ENCODE results near the gene A4GNT.
"Not testable (repeated sequence)": the region's sequence is repeated elsewhere in the genome, so short reads cannot be mapped to it uniquely, and the experiment has no call there.

The A4GNT gene

GRCh38 chr3:138132239-138132638, at the start of gene A4GNT:
Gene A4GNT (minus strand): TSS chr3:138132390. CDS start chr3:138131256, 1,134 bp downstream.
- DNase-seq (ENCODE audit: low read depth in 2 of 2), result no peak

- no peak for DNase-seq (ENCODE audit: low read depth in 2 of 2)
These were observed 48.3 kb upstream of the A4GNT start for GRCh38 chr3:138180375-138181029.

- DNase-seq (ENCODE audit: low read depth in 2 of 2), result peak; percentile 58 to 68
These were observed 42.4 kb upstream of the A4GNT start, which contains the start of gene DBR1 for GRCh38 chr3:138174421-138175131. Gene DBR1 (minus strand): TSS chr3:138174921. CDS start chr3:138174795, 126 bp downstream.

GRCh38 chr3:138173769-138174420, 41.7 kb upstream of the A4GNT start:
- no peak for DNase-seq (ENCODE audit: low read depth in 2 of 2)

- DNase-seq (ENCODE audit: low read depth in 2 of 2), result no peak
These were observed 40.4 kb upstream of the A4GNT start for GRCh38 chr3:138172625-138173024.

- DNase-seq (ENCODE audit: low read depth in 2 of 2), result no peak
These were observed 32.9 kb upstream of the A4GNT start for GRCh38 chr3:138165061-138165460.

GRCh38 chr3:138157743-138158142, 25.6 kb upstream of the A4GNT start:
- DNase-seq (ENCODE audit: low read depth in 2 of 2), result no peak

- no peak for DNase-seq (ENCODE audit: low read depth in 2 of 2)
These were observed 22.3 kb upstream of the A4GNT start for GRCh38 chr3:138154534-138154933.

- no peak for DNase-seq (ENCODE audit: low read depth in 2 of 2)
These were observed 16.3 kb upstream of the A4GNT start for GRCh38 chr3:138148503-138148902.

- not testable (repeated sequence) for DNase-seq (ENCODE audit: low read depth in 2 of 2)
These were observed 10.0 kb upstream of the A4GNT start for GRCh38 chr3:138142181-138142580.

- DNase-seq (ENCODE audit: low read depth in 2 of 2), result no peak
These were observed 8.8 kb upstream of the A4GNT start for GRCh38 chr3:138140940-138141339.

GRCh38 chr3:138139691-138140090, 7.5 kb upstream of the A4GNT start:
- no peak for DNase-seq (ENCODE audit: low read depth in 2 of 2)

GRCh38 chr3:138137861-138138260, 5.7 kb upstream of the A4GNT start:
- DNase-seq (ENCODE audit: low read depth in 2 of 2), result no peak

- no peak for DNase-seq (ENCODE audit: low read depth in 2 of 2)
These were observed 4.0 kb upstream of the A4GNT start for GRCh38 chr3:138136201-138136600.

GRCh38 chr3:138135833-138136194, 3.6 kb upstream of the A4GNT start:
- DNase-seq (ENCODE audit: low read depth in 2 of 2), result no peak

- DNase-seq (ENCODE audit: low read depth in 2 of 2), result no peak
These were observed 3.1 kb upstream of the A4GNT start for GRCh38 chr3:138135146-138135832.

- DNase-seq (ENCODE audit: low read depth in 2 of 2), result no peak
These were observed 4.4 kb downstream of the A4GNT start for GRCh38 chr3:138127636-138128365.

GRCh38 chr3:138125548-138126221, 6.5 kb downstream of the A4GNT start:
- DNase-seq (ENCODE audit: low read depth in 2 of 2), result no peak

GRCh38 chr3:138124706-138125355, 7.4 kb downstream of the A4GNT start:
- DNase-seq (ENCODE audit: low read depth in 2 of 2), result no peak

GRCh38 chr3:138124188-138124587, 8.0 kb downstream of the A4GNT start:
- no peak for DNase-seq (ENCODE audit: low read depth in 2 of 2)

- DNase-seq (ENCODE audit: low read depth in 2 of 2), result no peak
These were observed 12.8 kb downstream of the A4GNT start for GRCh38 chr3:138119423-138119766.

All from stimulated activated CD4-positive, alpha-beta T cell treated with anti-CD3 and anti-CD28 coated beads, Interleukin-4, amount 100 ng/mL, for 48 hours (primary cell).